H1 (cell line): Measurements from ENCODE around the gene CRY1. TPM values are rescaled to one million over a fixed set of nuclear protein-coding genes. Genes with fewer than 3 reads are reported as not detected.

Source experiments
- CTCF ChIA-PET: fragments of 300-600 bp; sonication (Branson Sonifier 250); formaldehyde crosslinking; loops from one replicate; lab custom pipeline; 2021; ENCODE audit not compliant: partially characterized antibody; lab: Charles Lee
- POLR2A ChIA-PET: fragments of 300-600 bp; sonication (Branson Sonifier 250); formaldehyde crosslinking; loops from one replicate; lab custom pipeline; 2021; ENCODE audit warnings: inconsistent platforms; ENCODE audit not compliant: partially characterized antibody; lab: Charles Lee
- DNase-seq, 2 experiments: peaks; one replicate each; pipeline versions ENCODE4 v3.0.0 to v3.0.0-alpha.2; 2010 to 2022; ENCODE audit warnings: low spot score in 2 of 2, low read depth in 1 of 2, mixed read lengths in 1 of 2
- FAIRE-seq: peaks from 2 replicates; lab custom pipeline; 2011; peaks lifted over from hg19 to GRCh38; lab: Jason Lieb, UNC
- H2AFZ ChIP-seq: 2 replicates; pipeline ENCODE4 v1.8.1; 2012; ENCODE audit warnings: low read length, inconsistent platforms
- H2AK5ac ChIP-seq: 2 replicates; pipeline ENCODE4 v1.6.1; 2013; ENCODE audit warnings: low read depth, low read length
- H2BK120ac ChIP-seq: replicated peaks from 2 replicates; pipeline ENCODE3; 2013; ENCODE audit warnings: low read depth, low read length, inconsistent platforms
- H2BK12ac ChIP-seq: 2 replicates; pipeline ENCODE4 v1.6.1; 2013; ENCODE audit warnings: low read depth, low read length
- H2BK15ac ChIP-seq: 2 replicates; pipeline ENCODE4 v1.6.1; 2013; ENCODE audit warnings: low read length
- H2BK20ac ChIP-seq: 2 replicates; pipeline ENCODE4 v1.6.1; 2013; ENCODE audit warnings: low read length
- H2BK5ac ChIP-seq: 2 replicates; pipeline ENCODE4 v1.6.1; 2013; ENCODE audit warnings: low read depth, low read length
- H3K14ac ChIP-seq: 2 replicates; pipeline ENCODE4 v1.6.1; 2013; ENCODE audit warnings: inconsistent platforms; ENCODE audit not compliant: insufficient read length
- H3K18ac ChIP-seq: 2 replicates; pipeline ENCODE4 v1.6.1; 2013; ENCODE audit warnings: low read length; ENCODE audit errors: extremely low read depth
- H3K23ac ChIP-seq: 2 replicates; pipeline ENCODE4 v1.6.1; 2013; ENCODE audit warnings: inconsistent platforms; ENCODE audit not compliant: insufficient read length
- H3K23me2 ChIP-seq: 2 replicates; pipeline ENCODE4 v1.6.1; 2013; ENCODE audit warnings: low read depth, low read length
- H3K27ac ChIP-seq: 2 replicates; pipeline ENCODE4 v1.6.1; 2011; ENCODE audit warnings: low read depth, low read length, inconsistent platforms
- H3K27me3 ChIP-seq, 4 experiments: replicated peaks in 1 of 4; 1 replicate in 1 of 4; 2 replicates in 3 of 4; pipeline versions ENCODE4 v1.6.1 to v1.8.1; 2011 to 2013; ENCODE audit warnings: low read length in 3 of 4, mild to moderate bottlenecking in 3 of 4, inconsistent platforms in 2 of 4, mixed read lengths in 2 of 4, moderate library complexity in 1 of 4; ENCODE audit not compliant: control insufficient read depth in 3 of 4, insufficient read depth in 3 of 4; ENCODE audit errors: extremely low read depth in 1 of 4
- H3K36me3 ChIP-seq, 4 experiments: 2 replicates each; pipeline versions ENCODE4 v1.6.1 to v1.8.1; 2011 to 2013; ENCODE audit warnings: mild to moderate bottlenecking in 4 of 4, low read length in 3 of 4, moderate library complexity in 2 of 4, control low read depth in 1 of 4, inconsistent platforms in 1 of 4; ENCODE audit not compliant: insufficient read depth in 4 of 4, control insufficient read depth in 2 of 4
- H3K4ac ChIP-seq: replicated peaks from 2 replicates; pipeline ENCODE3; 2013; ENCODE audit warnings: low read length, low read depth, mixed read lengths, inconsistent platforms; ENCODE audit not compliant: insufficient read length
- H3K4me1 ChIP-seq, 4 experiments: replicated peaks in 1 of 4; 1 replicate in 1 of 4; 2 replicates in 3 of 4; pipeline versions ENCODE4 v1.6.1 to v1.8.1; 2011 to 2013; ENCODE audit warnings: low read length in 3 of 4, inconsistent platforms in 2 of 4, mixed read lengths in 1 of 4; ENCODE audit not compliant: insufficient read depth in 4 of 4, control insufficient read depth in 3 of 4
- H3K4me2 ChIP-seq, 2 experiments: 2 replicates each; pipeline versions ENCODE4 v1.6.1 to v1.8.1; 2011 to 2013; ENCODE audit warnings: low read depth in 2 of 2, low read length in 2 of 2, control low read depth in 1 of 2, inconsistent platforms in 1 of 2, mild to moderate bottlenecking in 1 of 2; ENCODE audit not compliant: insufficient read depth in 1 of 2
- H3K4me3 ChIP-seq, 4 experiments: fragments of 200-600, 300-600 bp in 1 of 4; sonication (generic), shearing (Covaris generic), sonication (Bioruptor Twin) in 1 of 4; 2 replicates each; pipeline versions ENCODE4 v1.5.1 to v1.8.1; 2011 to 2016; ENCODE audit warnings: low read length in 4 of 4, low read depth in 3 of 4, control low read depth in 2 of 4, inconsistent platforms in 2 of 4, mild to moderate bottlenecking in 2 of 4, mixed read lengths in 1 of 4, moderate library complexity in 1 of 4; ENCODE audit not compliant: insufficient read depth in 2 of 4; ENCODE audit errors: extremely low read depth in 1 of 4
- H3K56ac ChIP-seq: replicated peaks from 2 replicates; pipeline ENCODE3; 2013; ENCODE audit warnings: low read depth, mild to moderate bottlenecking, mixed read lengths, low read length, inconsistent platforms; ENCODE audit not compliant: insufficient read length
- H3K79me1 ChIP-seq: 2 replicates; pipeline ENCODE4 v1.6.1; 2013; ENCODE audit warnings: low read depth, low read length, control low read depth
- H3K79me2 ChIP-seq, 2 experiments: 2 replicates each; pipeline versions ENCODE4 v1.6.1 to v1.8.1; 2012 to 2013; ENCODE audit warnings: low read length in 2 of 2, mild to moderate bottlenecking in 2 of 2, inconsistent platforms in 1 of 2; ENCODE audit not compliant: insufficient read depth in 2 of 2, control insufficient read depth in 1 of 2
- H3K9ac ChIP-seq, 4 experiments: replicated peaks in 1 of 4; 1 replicate in 1 of 4; 2 replicates in 3 of 4; pipeline versions ENCODE4 v1.6.1 to v1.8.1; 2011 to 2013; ENCODE audit warnings: low read depth in 3 of 4, low read length in 3 of 4, control low read depth in 2 of 4, mild to moderate bottlenecking in 2 of 4, moderate library complexity in 2 of 4, inconsistent platforms in 1 of 4; ENCODE audit errors: extremely low read depth in 1 of 4
- H3K9me3 ChIP-seq, 2 experiments: 2 replicates each; pipeline versions ENCODE4 v1.6.1 to v1.8.1; 2012 to 2013; ENCODE audit warnings: mild to moderate bottlenecking in 2 of 2, moderate library complexity in 2 of 2, control low read depth in 1 of 2, inconsistent platforms in 1 of 2, low read depth in 1 of 2, low read length in 1 of 2, mixed read lengths in 1 of 2; ENCODE audit not compliant: insufficient read depth in 2 of 2
- H4K20me1 ChIP-seq, 2 experiments: replicated peaks in 1 of 2; 2 replicates each; pipeline versions ENCODE3 to v1.8.1; 2011 to 2013; ENCODE audit warnings: inconsistent platforms in 2 of 2, low read length in 2 of 2, mild to moderate bottlenecking in 1 of 2; ENCODE audit not compliant: insufficient read depth in 2 of 2, control insufficient read depth in 1 of 2
- H4K5ac ChIP-seq: 2 replicates; pipeline ENCODE4 v1.6.1; 2013; ENCODE audit warnings: low read length, low read depth, mixed read lengths, inconsistent platforms; ENCODE audit not compliant: insufficient read length
- H4K8ac ChIP-seq: 2 replicates; pipeline ENCODE4 v1.8.0; 2013; ENCODE audit warnings: mild to moderate bottlenecking, moderate library complexity, low read length, inconsistent platforms; ENCODE audit not compliant: insufficient read depth; ENCODE audit errors: extremely low read depth
- H4K91ac ChIP-seq: replicated peaks from 2 replicates; pipeline ENCODE3; 2013; ENCODE audit warnings: low read length, mixed read lengths, inconsistent platforms; ENCODE audit not compliant: insufficient read length
- BCL11A ChIP-seq, 2 experiments: IDR thresholded peaks; one replicate each; pipeline ENCODE4 v1.6.1; 2011; ENCODE audit warnings: low read depth in 2 of 2, low read length in 2 of 2, mild to moderate bottlenecking in 2 of 2
- HDAC6 ChIP-seq: IDR thresholded peaks from one replicate; pipeline ENCODE4 v1.7.1; 2012; ENCODE audit warnings: low read depth, mild to moderate bottlenecking, inconsistent platforms, low read length, moderate library complexity
- KDM1A ChIP-seq: fragments of 200-600, 300-600 bp; sonication (generic); IDR thresholded peaks from 2 replicates; pipeline ENCODE4 v1.7.1; 2016; ENCODE audit warnings: mild to moderate bottlenecking, low read length, borderline replicate concordance
- MAFK ChIP-seq: IDR thresholded peaks from 2 replicates; pipeline ENCODE4 v1.6.1; 2012; ENCODE audit warnings: low read depth, mild to moderate bottlenecking, improper control_type of control experiment, low read length
- NANOG ChIP-seq: IDR thresholded peaks from 2 replicates; pipeline ENCODE4 v1.6.1; 2011; ENCODE audit warnings: low read length, low read depth, mild to moderate bottlenecking, inconsistent platforms; ENCODE audit not compliant: insufficient read depth, poor library complexity, severe bottlenecking
- POLR2AphosphoS5 ChIP-seq: IDR thresholded peaks from 2 replicates; pipeline ENCODE4 v1.6.1; 2011; ENCODE audit warnings: low read depth, low read length
- SIX5 ChIP-seq: IDR thresholded peaks from 2 replicates; pipeline ENCODE4 v1.6.1; 2011; ENCODE audit warnings: mild to moderate bottlenecking, low read depth, low read length
- YY1 ChIP-seq: IDR thresholded peaks from 2 replicates; pipeline ENCODE4 v1.6.1; 2011; ENCODE audit warnings: low read depth, mild to moderate bottlenecking, low read length
- WGBS, 2 experiments: shearing (Covaris generic) in 1 of 2; methylation state at CpG; one replicate each; pipeline versions ENCODE4 v1.1.6 to v1.1.7; 2013 to 2015; ENCODE audit warnings: low lambda C conversion rate in 2 of 2, mixed read lengths in 2 of 2, inconsistent platforms in 1 of 2, low coverage in 1 of 2, missing lambda C conversion rate in 1 of 2; ENCODE audit not compliant: insufficient replicate concordance in 2 of 2, insufficient coverage in 1 of 2, insufficient read length in 1 of 2; ENCODE audit errors: extremely low coverage in 1 of 2, missing lambda C conversion rate in 1 of 2; 5-methylcytosine and 5-hydroxymethylcytosine counted together
- polyA plus RNA-seq, 7 experiments: library from polyadenylated mRNA; depleted of rRNA in 3 of 7; stranded (reverse) in 5 of 7; unstranded in 2 of 7; fragments of >200 nt in 5 of 7; fragments of 200-250 nt in 2 of 7; gene quantifications; 1 replicate in 5 of 7; 2 replicates in 1 of 7; 4 replicates in 1 of 7; pipeline versions ENCODE4 v1.2.1 to v1.2.3, GENCODE V29; 2011 to 2013; ENCODE audit warnings: missing spikeins in 2 of 7, mixed read lengths in 2 of 7
- total RNA-seq: library from RNA; stranded (reverse); fragmentation: NEBNext Ultra II Directional; extraction: Animal tissue kit (Norgen Biotek cat#: 25700); gene quantifications from 2 replicates; pipeline ENCODE4 v1.2.1, GENCODE V29; 2021
- TF ChIP-seq, protein P1 (sequence below): IDR thresholded peaks from 2 replicates; pipeline ENCODE4 v1.6.1; 2012; ENCODE audit warnings: inconsistent platforms

CRY1 gene
- total and polyA plus RNA-seq, 2 of the 8 experiments (the other 6 are each of a cell fraction or from before 2014, with no cell fraction given): 13.6 to 25.1 TPM

DNA sequence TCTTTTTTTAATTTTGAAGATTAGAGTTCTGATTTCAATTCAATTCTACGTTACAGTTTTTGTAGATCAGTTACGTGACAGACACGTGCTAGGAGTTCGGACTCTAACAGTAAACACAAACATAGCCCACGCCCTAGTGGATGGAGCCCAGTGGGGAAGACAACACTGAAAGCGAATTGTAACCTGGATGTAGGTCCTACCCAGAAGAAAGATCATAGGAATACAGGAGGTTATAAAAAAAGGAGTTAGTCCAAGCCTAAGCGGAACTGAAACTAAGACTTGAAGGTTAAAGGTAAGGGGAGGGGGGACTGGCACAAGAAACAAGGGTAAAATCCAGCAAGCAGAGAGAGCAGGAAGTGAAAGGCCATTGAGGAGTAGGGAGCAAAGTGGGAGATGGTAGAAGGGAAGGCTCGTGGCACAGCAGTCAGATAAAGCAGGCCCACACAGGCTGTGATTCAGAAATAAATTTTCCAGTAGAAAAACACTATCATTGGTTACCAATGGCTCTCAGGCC, 15.7 kb upstream of the CRY1 start:
- no peak for FAIRE-seq

More for the DNA sequence above, 15.7 kb upstream of the CRY1 start:
- Histone ChIP-seq H4K5ac (no peak overlapping the region), H3K9me3 (no peaks in the 10 kb centered on the region), H3K36me3 (no peaks in the 10 kb centered on the region), H4K20me1 (no peaks in the 10 kb centered on the region), H2BK20ac (no peak overlapping the region), H3K23ac (no peak overlapping the region), H2AK5ac (no peak overlapping the region), H2BK120ac (no peak overlapping the region), H3K14ac (no peak overlapping the region), H2BK5ac (no peak overlapping the region), H3K27me3 (no peaks in the 10 kb centered on the region), H3K79me2 (no peaks in the 10 kb centered on the region), H3K56ac (no peak overlapping the region), H2BK12ac (no peak overlapping the region), H3K9ac (no peak overlapping the region), H3K4me2 (no peak overlapping the region), H3K23me2 (no peaks in the 10 kb centered on the region), H3K4ac (no peak overlapping the region), H3K4me1 (no peaks in the 10 kb centered on the region), H3K18ac (no peak overlapping the region), H2BK15ac (no peak overlapping the region), H3K27ac (no peak overlapping the region), H4K91ac (no peak overlapping the region), H3K4me3 (no peak overlapping the region), H2AFZ (no peak overlapping the region), H4K8ac (no peak overlapping the region), H3K79me1 (no peaks in the 10 kb centered on the region)
- WGBS, 2 experiments: 90% methylated on average over 8 of the region's 8 CpGs; no CpG with 5 or more reads in 1 of the 2 experiments
- DNase-seq: no peak
- ChIA-PET POLR2A (no interaction called here), CTCF (interaction anchor here (1.9 kb wide), 1 partner anchor 23 kb away, joined by 5 read pairs; no protein-coding TSS in a partner anchor)
- TF ChIP-seq BCL11A (IDR thresholded peaks at IDR 0.05; ENCODE audit: low read depth in 2 of 2, low read length in 2 of 2) (no peak), MAFK (no peak), HDAC6 (no peak), KDM1A (no peak), NANOG (no peak), SIX5 (no peak), POLR2AphosphoS5 (no peak), YY1 (no peak)
- TF ChIP-seq, protein P1, sequence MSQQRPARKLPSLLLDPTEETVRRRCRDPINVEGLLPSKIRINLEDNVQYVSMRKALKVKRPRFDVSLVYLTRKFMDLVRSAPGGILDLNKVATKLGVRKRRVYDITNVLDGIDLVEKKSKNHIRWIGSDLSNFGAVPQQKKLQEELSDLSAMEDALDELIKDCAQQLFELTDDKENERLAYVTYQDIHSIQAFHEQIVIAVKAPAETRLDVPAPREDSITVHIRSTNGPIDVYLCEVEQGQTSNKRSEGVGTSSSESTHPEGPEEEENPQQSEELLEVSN: no peak
